NCI-H526 (cell line): ENCODE data around the gene ANKRD11.

ENCODE experiments used
- DNase-seq, 2 experiments: peaks; one replicate each; lab custom pipeline; 2025; lab: John Stamatoyannopoulos, UW

Gene ANKRD11

DNA sequence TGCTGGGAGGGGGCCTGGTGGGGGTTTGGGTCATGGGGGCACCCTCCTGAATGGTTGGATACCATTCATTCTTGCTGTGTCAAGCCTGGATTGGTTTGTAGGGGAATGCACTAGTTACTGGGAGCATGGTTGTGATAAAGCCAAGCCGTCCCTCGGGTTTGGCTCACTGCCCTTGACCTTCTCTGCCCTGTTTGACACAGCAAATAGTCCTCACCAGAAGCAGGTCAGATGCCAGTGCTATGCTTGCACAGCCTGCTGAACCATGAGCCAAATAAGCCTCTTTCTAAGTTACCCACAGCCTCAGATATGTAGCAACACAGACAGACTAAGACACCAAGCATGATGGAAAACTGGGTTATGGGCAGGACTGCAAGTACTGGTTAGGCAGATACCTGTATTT lies 258.3 kb downstream of the ANKRD11 start:
- no peak for DNase-seq

- no peak for DNase-seq
Measured at GRCh38 chr16:89230255-89230654, 260.1 kb downstream of the ANKRD11 start.

DNA sequence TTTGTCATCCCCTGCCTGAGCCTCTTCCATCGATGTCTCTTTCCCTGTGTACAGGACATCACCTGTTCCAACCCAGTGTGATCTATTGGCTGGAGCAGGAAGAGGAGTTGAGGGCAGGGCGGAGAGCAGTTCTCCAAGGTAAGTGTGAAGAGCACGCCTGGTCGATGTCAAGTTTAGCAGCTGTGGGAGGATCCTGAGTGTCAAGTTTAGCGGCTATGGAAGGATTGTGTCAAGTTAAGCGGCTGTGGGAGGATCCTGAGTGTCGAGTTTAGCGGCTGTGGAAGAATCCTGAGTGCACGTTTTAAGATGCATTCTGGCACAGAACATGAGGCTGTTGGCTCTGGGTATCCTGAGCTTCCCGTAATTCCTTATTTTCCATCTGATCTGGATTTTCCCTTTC lies 265.7 kb downstream of the ANKRD11 start:
- no peak for DNase-seq

DNA sequence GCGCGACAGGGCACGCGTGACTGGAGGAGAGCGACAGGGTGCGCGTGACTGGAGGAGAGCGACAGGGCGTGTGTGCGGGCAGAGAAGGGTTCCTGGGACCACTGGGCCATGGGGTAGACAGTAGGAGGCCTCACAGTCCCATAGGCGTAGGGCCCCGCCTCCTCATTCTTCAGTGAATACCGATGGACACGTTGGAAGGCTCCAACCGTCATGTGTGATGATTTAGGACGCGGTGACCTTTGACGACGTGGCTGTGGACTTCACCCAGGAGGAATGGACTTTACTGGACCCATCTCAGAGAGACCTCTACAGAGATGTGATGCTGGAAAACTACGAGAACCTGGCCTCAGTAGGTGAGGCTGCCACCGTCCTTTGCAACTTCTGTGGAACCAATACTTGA lies 267.4 kb downstream of the ANKRD11 start:
- DNase-seq = no peak

GRCh38 chr16:89221604-89222003 lies 268.8 kb downstream of the ANKRD11 start:
- no peak for DNase-seq

- no peak for DNase-seq
Measured at GRCh38 chr16:89219365-89219764, 271.0 kb downstream of the ANKRD11 start.
